PFSK-1 (cell line): ENCODE results near the gene CDH8.

Experiments
- POLR2AphosphoS5 ChIP-seq: IDR thresholded peaks from 2 replicates; pipeline ENCODE4 v1.6.1; 2012; ENCODE audit warnings: low read depth, mild to moderate bottlenecking, control low read depth, low read length, moderate library complexity
- REST ChIP-seq, 2 experiments: IDR thresholded peaks; 2 replicates each; pipeline versions ENCODE4 v1.6.1 to v1.8.0; 2011 to 2012; ENCODE audit warnings: low read depth in 2 of 2, low read length in 2 of 2, control low read depth in 1 of 2, inconsistent platforms in 1 of 2, mild to moderate bottlenecking in 1 of 2, moderate library complexity in 1 of 2; ENCODE audit not compliant: insufficient read depth in 1 of 2
- SIN3A ChIP-seq: IDR thresholded peaks from 2 replicates; pipeline ENCODE4 v1.6.1; 2012; ENCODE audit warnings: mild to moderate bottlenecking, low read length, moderate library complexity, borderline replicate concordance; ENCODE audit not compliant: insufficient read depth

- TF ChIP-seq POLR2AphosphoS5 = no peak
- TF ChIP-seq SIN3A = no peak
- TF ChIP-seq REST (IDR thresholded peaks at IDR 0.05; ENCODE audit: insufficient read depth in 1 of 2, low read depth in 2 of 2, low read length in 2 of 2) = no peak
Measured at GRCh38 chr16:61798741-61799140, 237.5 kb downstream of the CDH8 start.
